Lower leg skin (tissue), 4 donors: ENCODE measurements around the gene MLST8. TPM values are rescaled to one million over a fixed set of nuclear protein-coding genes. Genes with fewer than 3 reads are reported as not detected.
"Not testable (repeated sequence)": the region's sequence is repeated elsewhere in the genome, so short reads cannot be mapped to it uniquely, and the experiment has no call there.

Experiments
- DNase-seq, 2 donors: peaks; one replicate each; pipeline ENCODE4 v3.0.0-alpha.2; 2019; ENCODE audit warnings: low spot score in 2 of 2
- H3K4me3 ChIP-seq: fragments of 200-600 bp; sonication (generic); 2 replicates; pipeline ENCODE4 v1.5.1; 2017; ENCODE audit warnings: mild to moderate bottlenecking, low read depth; ENCODE audit not compliant: poor library complexity, severe bottlenecking
- POLR2A ChIP-seq, 2 donors: fragments of 450-650 bp; IDR thresholded peaks; one replicate each; pipeline ENCODE4 v1.6.1; 2016 to 2017; ENCODE audit warnings: antibody characterized with exemption in 2 of 2, mild to moderate bottlenecking in 1 of 2, moderate library complexity in 1 of 2
- WGBS, 2 donors: methylation state at CpG; one replicate each; pipeline ENCODE4 v1.1.5; 2018; 5-methylcytosine and 5-hydroxymethylcytosine counted together
- intact Hi-C: fragments of 100-400 bp; cut with DNase I; formaldehyde crosslinking; loops from one replicate; pipeline ENCODE4 v1.15.0; 2023; ENCODE audit warnings: low total_unique reads
- total RNA-seq, 4 donors: library from RNA; depleted of rRNA; stranded (reverse); fragments of >200 nt; gene quantifications; one replicate each; pipeline ENCODE4 v1.1.0, GENCODE V29; 2016
- TF ChIP-seq, protein P1 (sequence below), 3 donors: fragments of 450-650 bp; IDR thresholded peaks; one replicate each; pipeline ENCODE4 v1.5.1; 2016; ENCODE audit warnings: antibody characterized with exemption in 3 of 3, mild to moderate bottlenecking in 3 of 3, moderate library complexity in 2 of 3

The MLST8 gene
- total RNA-seq, 4 donors from 2014 or later: 43.8 to 69.4 (median 54.9) TPM

DNA sequence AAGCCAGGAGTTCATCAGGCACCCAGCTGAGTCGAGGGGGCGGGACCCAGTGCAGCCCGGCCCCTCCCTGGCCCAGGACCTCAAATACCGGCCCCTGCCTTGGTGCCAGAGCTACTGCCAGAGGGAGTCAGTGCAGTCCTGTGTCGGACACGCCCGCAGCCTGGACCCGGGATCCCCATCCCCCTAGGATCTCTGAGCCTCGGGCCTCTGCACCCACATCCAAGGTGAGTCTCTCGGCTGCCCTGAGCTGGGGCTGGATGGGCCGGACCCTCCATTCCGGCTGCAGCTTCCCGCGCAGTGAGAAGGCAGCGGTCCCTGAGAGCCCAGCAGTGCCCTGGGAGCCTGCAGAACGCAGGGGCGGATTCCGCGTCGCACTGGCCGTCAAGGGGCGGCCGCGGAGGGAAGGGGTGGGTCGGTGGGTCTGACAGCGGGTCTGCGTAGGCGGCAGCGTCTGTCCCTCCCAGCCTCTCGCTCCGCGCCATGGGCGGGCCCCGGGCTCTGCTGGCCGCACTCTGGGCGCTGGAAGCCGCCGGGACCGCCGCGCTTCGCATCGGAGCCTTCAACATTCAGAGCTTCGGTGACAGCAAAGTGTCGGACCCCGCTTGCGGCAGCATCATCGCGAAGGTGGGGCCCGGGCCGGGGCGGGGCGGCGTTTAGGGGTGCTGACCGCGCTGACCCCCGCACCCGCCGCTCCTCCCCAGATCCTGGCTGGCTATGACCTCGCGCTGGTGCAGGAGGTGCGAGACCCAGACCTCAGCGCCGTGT lies 31.3 kb downstream of the MLST8 start, which contains the start of gene DNASE1L2:
Gene DNASE1L2 (plus strand): TSS at position 108 of the 765 bp plus-strand sequence. CDS start 373 bp downstream, at position 481.
- WGBS, 2 donors: 0 to 1% methylated on average over 15 to 31 of the region's 64 CpGs
- intact Hi-C loops: loop anchor here (10.0 kb wide), 1 partner anchor 268 kb away; no protein-coding TSS in a partner anchor

DNA sequence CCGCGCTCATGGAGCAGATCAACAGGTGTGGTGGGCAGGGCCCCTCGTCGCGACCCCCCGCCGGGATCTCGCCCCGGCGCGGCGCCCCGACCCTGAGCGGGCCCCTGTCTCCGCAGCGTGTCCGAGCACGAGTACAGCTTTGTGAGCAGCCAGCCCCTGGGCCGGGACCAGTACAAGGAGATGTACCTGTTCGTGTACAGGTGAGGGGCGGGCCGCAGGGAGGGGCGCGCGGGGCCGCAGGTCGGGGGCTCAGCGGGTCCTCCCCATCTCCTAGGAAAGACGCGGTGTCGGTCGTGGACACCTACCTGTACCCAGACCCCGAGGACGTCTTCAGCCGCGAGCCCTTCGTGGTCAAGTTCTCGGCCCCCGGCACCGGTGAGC lies 31.8 kb downstream of the MLST8 start:
- TF ChIP-seq POLR2A (IDR thresholded peaks at IDR 0.05): no peak
- TF ChIP-seq, protein P1, sequence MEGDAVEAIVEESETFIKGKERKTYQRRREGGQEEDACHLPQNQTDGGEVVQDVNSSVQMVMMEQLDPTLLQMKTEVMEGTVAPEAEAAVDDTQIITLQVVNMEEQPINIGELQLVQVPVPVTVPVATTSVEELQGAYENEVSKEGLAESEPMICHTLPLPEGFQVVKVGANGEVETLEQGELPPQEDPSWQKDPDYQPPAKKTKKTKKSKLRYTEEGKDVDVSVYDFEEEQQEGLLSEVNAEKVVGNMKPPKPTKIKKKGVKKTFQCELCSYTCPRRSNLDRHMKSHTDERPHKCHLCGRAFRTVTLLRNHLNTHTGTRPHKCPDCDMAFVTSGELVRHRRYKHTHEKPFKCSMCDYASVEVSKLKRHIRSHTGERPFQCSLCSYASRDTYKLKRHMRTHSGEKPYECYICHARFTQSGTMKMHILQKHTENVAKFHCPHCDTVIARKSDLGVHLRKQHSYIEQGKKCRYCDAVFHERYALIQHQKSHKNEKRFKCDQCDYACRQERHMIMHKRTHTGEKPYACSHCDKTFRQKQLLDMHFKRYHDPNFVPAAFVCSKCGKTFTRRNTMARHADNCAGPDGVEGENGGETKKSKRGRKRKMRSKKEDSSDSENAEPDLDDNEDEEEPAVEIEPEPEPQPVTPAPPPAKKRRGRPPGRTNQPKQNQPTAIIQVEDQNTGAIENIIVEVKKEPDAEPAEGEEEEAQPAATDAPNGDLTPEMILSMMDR (IDR thresholded peaks at IDR 0.05): no peak
- DNase-seq: no peak
- 0% methylated on average over 1 to 6 of the region's 40 CpGs for WGBS, 2 donors
- no peak overlapping the region for H3K4me3 ChIP-seq
- intact Hi-C loops: loop anchor here (10.0 kb wide), 1 partner anchor 268 kb away; no protein-coding TSS in a partner anchor

More for the DNA sequence above, 31.3 kb downstream of the MLST8 start, which contains the start of gene DNASE1L2:
- no peak for TF ChIP-seq POLR2A (IDR thresholded peaks at IDR 0.05)
- TF ChIP-seq, protein P1 (IDR thresholded peaks at IDR 0.05): no peak
- DNase-seq: no peak
- no peak within 1 kb of the TSS for H3K4me3 ChIP-seq

DNA sequence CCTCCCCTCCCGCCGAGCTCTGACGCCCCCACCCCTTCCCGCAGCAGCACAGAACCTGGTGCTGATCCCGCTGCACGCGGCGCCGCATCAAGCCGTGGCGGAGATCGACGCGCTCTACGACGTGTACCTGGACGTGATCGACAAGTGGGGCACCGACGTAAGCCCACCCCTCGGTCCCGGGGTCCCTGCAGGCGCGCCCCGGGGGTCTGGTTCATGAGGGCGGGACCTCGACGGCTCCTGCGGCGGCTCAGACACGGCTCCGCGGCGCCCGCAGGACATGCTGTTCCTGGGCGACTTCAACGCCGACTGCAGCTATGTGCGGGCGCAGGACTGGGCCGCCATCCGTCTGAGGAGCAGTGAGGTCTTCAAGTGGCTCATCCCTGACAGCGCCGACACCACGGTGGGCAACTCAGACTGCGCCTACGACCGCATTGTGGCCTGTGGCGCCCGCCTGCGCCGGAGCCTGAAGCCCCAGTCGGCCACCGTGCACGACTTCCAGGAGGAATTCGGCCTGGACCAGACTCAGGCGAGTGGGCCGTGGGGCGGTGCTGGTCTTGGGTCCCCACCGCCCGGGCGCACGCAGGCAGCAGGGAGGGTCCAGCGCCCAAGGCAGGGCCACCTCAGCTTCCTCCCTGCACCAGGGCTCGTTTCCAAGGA lies 32.4 kb downstream of the MLST8 start:
- TF ChIP-seq, protein P1 (IDR thresholded peaks at IDR 0.05): no peak
- no peak for TF ChIP-seq POLR2A (IDR thresholded peaks at IDR 0.05)
- WGBS, 2 donors: 11 to 30% methylated on average over 19 to 33 of the region's 65 CpGs
- intact Hi-C loops: loop anchor here (10.0 kb wide), 1 partner anchor 267 kb away; no protein-coding TSS in a partner anchor
- no peak overlapping the region for H3K4me3 ChIP-seq
- DNase-seq: no peak

DNA sequence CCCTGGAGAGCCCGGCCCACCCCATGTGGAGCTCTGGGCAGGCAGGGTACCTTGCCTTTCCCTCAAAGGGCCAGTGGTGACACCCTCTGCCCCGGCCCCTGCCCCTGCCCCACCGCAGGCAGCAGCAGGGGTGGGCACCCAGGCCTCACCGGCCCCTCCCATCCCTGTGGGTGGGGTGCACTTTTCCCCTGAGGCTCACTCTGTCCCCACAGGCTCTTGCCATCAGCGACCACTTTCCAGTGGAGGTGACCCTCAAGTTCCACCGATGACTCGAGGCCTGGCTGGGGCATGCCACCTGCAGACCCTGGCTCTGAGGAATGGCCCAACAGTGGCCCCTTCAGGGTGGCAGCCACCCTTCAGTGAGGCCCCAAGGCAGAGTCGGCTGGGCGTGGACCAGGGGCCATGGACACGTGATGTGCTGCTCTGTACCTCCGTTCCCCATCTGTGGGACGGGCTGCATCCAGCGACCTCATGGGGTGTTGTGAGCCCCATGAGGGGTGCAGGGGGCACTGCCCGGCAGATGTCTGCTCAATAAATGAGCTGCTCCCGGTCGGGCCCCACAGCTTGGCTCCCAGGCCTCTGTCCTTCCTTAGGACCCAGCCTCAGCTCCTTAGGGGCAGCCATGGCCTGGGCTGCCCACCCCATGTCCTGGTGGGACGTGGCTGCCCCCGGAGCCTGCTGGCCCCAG lies 33.0 kb downstream of the MLST8 start:
- no peak overlapping the region for H3K4me3 ChIP-seq
- intact Hi-C loops: loop anchor here (10.0 kb wide), 1 partner anchor 267 kb away; no protein-coding TSS in a partner anchor
- no peak for DNase-seq
- 46 to 55% methylated on average over 5 to 11 of the region's 18 CpGs for WGBS, 2 donors
- TF ChIP-seq, protein P1 (IDR thresholded peaks at IDR 0.05): no peak
- TF ChIP-seq POLR2A (IDR thresholded peaks at IDR 0.05): no peak

DNA sequence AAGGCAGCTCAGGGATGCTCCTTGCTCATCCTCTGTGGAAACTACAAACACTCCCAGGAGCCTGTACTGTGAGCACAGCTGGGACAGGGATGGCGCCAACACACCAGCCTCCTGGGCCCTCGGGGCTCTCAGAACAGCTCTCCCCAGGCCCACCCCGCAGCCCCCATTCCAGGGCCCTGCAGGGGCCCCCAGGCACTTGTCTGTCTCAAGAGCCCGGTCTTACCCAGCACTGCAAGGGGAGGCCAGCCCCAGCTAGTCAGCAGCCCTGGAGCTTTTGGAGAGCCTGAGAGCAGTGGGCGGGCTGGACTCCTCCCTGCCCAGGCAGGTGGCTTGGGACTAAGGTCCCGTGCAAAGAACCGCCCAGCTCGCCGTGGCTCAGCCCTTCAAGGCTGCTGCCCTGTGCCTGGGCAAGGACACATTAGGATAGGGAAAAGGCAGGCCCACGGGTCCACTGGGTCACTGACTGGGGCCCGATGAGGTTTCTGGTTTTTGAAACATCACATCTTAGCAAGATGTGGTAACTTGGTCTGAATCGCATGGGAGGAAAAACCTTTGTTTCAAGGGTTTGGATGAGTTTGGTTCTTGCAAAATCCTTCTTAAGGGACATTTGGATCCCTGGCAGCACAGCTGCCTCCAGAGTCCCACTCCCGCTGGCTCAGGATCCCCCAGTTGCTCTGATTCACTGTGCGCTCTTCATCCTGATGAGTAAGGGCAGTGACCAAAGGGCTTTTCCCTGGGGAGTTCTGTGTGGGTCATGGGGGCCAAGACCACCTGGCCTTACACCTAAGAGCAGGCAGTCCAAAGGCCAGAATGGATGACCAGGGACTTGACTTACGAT lies 33.8 kb downstream of the MLST8 start:
- H3K4me3 ChIP-seq: no peak overlapping the region
- intact Hi-C loops: loop anchor here (10.0 kb wide), 1 partner anchor 266 kb away; no protein-coding TSS in a partner anchor
- 61 to 72% methylated on average over 14 to 15 of the region's 15 CpGs for WGBS, 2 donors
- DNase-seq: no peak
- TF ChIP-seq, protein P1 (IDR thresholded peaks at IDR 0.05): no peak
- no peak for TF ChIP-seq POLR2A (IDR thresholded peaks at IDR 0.05)

DNA sequence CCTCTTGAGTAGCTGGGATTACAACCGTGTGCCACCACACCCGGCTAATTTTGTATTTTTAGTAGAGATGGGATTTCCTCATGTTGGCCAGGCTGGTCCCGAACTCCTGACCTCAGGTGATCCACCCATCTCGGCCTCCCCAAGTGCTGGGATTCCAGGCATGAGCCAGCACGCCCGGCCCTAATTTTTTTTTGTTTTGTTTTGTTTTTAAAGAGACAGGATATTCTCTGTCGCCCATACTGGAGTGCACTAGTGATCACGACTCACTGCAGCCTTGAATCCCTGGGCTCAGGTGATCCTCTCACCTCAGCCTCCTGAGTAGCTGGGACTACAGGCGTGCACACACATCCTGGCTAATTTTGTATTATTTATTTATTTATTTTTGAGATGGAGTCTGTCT lies 35.1 kb downstream of the MLST8 start:
- H3K4me3 ChIP-seq, intact Hi-C loops, DNase-seq: not testable (repeated sequence)
- WGBS, 2 donors: 65 to 69% methylated on average over 9 of the region's 9 CpGs
